NCI-H526 treated with DMSO at 0.1 percent for 48 hours (cell line): Measurements from ENCODE around the gene ACHE.
"Not testable (repeated sequence)": the region's sequence is repeated elsewhere in the genome, so short reads cannot be mapped to it uniquely, and the experiment has no call there.

Experiments
- DNase-seq: peaks from one replicate; lab custom pipeline; 2025; lab: John Stamatoyannopoulos, UW

Gene ACHE

GRCh38 chr7:100895701-100895955 lies at the start of gene ACHE:
ACHE (minus strand) TSS chr7:100895888; CDS start chr7:100894232, 1,656 bp downstream.
- DNase-seq = no peak

GRCh38 chr7:100944138-100944537 lies 48.5 kb upstream of the ACHE start:
- DNase-seq = no peak

GRCh38 chr7:100943693-100944092 lies 48.0 kb upstream of the ACHE start:
- no peak for DNase-seq

GRCh38 chr7:100942045-100942774 lies 46.5 kb upstream of the ACHE start:
- DNase-seq = no peak

DNA sequence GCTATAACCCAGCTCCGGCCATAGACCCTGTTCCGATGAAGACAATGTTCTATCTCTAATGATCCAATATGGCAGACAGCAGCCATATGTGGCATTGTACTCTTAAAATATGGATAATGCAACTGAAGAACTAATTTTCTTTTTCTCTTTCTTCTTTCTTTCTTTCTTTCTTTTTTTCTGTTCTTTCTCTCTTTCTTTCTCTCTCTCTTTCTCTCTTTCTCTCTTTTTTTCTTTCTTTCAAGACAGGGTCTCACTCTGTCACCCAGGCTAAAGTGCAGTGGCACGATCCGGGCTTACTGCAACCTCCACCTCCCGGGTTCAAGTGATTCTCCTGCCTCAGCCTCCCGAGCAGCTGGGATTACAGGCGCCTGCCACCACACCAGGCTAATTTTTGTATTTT lies 40.5 kb upstream of the ACHE start:
- DNase-seq = not testable (repeated sequence)

- DNase-seq = not testable (repeated sequence)
Observed at GRCh38 chr7:100935381-100935780, 39.7 kb upstream of the ACHE start.

DNA sequence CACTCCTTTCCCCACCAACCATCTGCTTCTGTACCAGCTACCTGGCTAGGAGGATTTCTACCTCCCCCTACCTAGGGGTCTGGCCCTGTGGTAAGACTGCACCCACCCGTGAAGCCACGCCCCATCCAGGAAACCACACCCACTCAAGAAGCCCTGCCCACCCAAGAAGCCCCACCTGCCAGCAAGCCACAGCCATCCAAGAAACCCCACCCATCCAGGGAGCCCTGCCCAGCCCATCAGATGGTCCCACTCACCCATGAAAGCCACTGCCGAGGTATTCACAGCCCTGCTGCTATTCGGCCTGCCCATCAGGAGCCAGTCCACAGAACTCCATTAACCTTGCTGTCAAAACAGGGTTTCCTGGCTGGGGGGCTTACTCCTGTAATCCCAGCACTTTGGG lies 38.0 kb upstream of the ACHE start:
- DNase-seq = no peak

DNA sequence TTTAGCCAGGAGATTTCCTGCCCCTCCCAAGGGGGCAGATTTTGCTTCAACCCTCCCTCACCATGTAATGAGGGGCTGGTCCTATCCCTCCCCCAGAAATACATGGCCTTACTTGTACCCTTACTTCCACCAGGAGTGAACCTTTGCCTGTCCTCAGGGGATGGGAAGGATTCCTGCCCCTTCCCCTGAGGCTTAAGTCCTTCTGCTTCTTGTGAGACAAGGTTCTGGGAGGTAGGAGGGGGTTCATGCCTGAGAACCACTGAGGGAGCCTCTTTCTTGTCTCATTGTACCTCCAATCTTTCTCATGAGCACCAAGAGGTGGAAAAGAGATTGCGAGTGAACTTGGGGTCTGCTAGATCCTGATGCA lies 34.1 kb upstream of the ACHE start:
- DNase-seq = no peak

GRCh38 chr7:100923616-100924015 lies 27.9 kb upstream of the ACHE start:
- DNase-seq = not testable (repeated sequence)

- no peak for DNase-seq
Observed at GRCh38 chr7:100921039-100921438, 25.4 kb upstream of the ACHE start.

- DNase-seq = not testable (repeated sequence)
Observed at GRCh38 chr7:100919779-100920437, 24.2 kb upstream of the ACHE start.

DNA sequence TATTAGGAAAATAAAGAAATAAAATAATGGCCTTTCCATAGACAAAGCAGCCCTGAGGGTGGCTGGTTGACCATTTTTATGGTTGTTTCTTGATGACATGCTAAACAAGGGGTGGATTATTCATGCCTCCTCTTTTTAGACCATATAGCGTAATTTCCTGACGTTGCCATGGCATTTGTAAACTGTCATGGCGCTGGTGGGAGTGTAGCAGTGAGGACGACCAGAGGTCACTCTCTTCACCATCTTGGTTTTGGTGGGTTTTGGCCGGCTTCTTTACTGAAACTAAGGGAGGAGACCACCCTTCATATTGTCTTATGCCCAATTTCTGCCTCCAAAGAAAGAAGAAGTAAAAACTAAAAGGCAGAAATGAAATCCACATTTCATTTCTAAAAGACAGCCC lies 23.6 kb upstream of the ACHE start:
- DNase-seq = not testable (repeated sequence)

DNA sequence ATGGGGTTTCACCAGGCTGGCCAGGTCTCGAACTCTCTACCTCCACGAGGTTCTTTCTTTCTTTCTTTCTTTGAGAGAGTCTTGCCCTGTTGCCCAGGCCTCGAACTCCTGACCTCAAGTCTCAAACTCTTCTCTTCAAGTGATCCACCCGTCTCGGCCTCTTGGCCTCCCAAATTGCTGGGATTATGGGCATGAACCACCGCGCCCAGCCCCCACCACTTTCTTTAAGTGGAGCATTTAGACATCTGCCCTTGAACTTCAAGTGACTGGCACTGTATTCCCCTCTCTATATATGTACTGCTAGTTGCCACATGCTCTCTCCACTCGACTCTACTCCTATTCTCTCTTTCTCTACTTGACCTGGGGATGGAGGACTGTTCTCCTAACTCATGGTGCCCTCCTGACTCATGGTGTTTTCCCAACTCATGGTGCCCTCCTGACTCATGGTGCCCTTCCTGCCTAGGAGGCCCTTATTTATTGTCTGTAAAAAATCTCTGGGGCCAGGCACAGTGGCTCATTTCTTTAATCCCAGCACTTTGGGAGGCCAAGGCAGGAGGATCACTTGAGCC lies 19.3 kb upstream of the ACHE start:
- no peak for DNase-seq

GRCh38 chr7:100914208-100914878 lies 18.7 kb upstream of the ACHE start:
- DNase-seq = no peak

DNA sequence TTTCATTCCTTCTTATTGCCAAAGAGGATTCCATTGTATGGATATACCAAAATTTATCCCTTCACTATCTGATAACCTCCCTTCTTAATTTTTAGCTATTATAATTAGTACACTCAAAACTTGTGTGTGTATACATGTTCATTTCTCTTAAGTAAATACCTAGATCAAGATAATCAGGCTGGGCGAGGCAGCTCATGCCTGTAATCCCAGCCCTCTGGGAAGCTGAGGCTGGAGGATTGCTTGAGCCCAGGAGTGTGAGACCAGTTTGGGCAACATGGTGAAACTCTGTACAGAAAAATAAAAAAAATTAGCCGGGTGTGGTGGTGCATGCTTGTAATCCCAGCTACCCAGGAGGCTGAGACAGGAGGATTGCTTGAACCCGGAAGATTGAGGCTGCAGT lies 15.8 kb upstream of the ACHE start:
- no peak for DNase-seq

- DNase-seq = not testable (repeated sequence)
Observed at GRCh38 chr7:100910443-100910842, 14.8 kb upstream of the ACHE start.

GRCh38 chr7:100908512-100908911 lies 12.8 kb upstream of the ACHE start:
- no peak for DNase-seq

- DNase-seq = no peak
Observed at GRCh38 chr7:100902638-100903037, 7.0 kb upstream of the ACHE start.

GRCh38 chr7:100901921-100902332 lies 6.2 kb upstream of the ACHE start:
- no peak for DNase-seq

DNA sequence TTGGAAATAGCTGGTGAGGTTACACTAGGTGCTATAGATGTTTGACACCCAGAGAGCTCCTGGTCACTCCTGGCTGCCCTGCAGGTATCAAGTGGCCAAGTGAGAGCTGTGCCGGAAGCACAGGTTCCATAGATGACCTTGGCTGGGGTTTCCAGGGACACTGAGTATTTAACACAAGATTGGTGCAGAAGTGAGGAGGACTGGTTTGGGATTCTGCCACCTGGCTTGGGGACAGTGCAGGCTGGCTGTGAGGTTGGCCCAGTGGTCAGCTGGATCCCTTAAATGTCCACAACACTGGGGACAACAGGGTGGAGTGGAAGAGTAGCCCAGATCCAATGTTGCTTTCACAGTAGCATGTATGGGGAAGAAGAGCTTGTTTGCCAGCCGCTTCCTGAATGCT lies 5.3 kb upstream of the ACHE start:
- DNase-seq = no peak

- DNase-seq = no peak
Observed at GRCh38 chr7:100899432-100899831, 3.7 kb upstream of the ACHE start.

DNA sequence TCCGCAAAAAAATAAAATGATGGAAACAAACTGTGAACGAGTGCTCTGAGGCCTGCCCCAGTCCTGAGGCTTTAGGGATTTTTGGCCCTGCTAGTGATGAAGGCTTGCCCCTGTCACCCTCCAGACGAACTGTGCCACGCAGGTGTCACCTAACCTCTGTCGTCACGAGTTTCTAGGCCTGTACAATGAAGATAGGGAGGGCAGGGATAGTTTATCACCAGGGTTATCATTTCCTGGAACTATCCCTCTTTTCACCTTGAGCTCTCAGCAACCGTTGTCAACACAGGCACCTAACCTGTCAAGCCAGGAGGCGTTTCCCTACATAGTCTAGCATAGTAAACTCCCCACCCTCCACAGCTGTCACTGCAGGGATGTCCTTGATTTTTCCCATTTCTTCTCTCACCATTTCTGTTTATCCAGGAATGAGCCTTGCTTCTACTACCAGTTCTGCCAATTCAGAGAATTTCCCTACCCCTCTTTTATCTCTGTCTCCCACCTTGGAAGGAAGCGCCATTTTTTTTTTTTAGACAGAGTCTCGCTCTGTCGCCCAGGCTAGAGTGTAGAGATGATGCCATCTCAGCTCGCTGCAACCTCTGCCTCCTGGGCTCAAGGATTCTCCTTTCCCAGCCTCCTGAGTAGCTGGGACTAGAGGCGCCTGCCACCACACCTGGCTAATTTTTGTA lies 2.2 kb upstream of the ACHE start:
- no peak for DNase-seq
